K562 (cell line): ENCODE results near the gene LRMDA. TPM values are rescaled to one million over a fixed set of nuclear protein-coding genes. Genes with fewer than 3 reads are reported as not detected.

Source experiments
- ATAC-seq: fragments of 200-7000 bp; cut with Tn5 transposase; 3 replicates; pipeline ENCODE4 v1.9.1; 2020; ENCODE audit warnings: moderate library complexity
- BruUV-seq: library from RNA; stranded (reverse); fragments of 400-500 nt; replicated peaks from 2 replicates; lab custom pipeline; 2021; lab: Mats Ljungman, UMichigan
- CTCF ChIA-PET: fragments of 300-600 bp; formaldehyde crosslinking; extraction: SDS; loops from one replicate; lab custom pipeline; 2021; ENCODE audit warnings: low intra/inter-chr PET ratio; lab: Yijun Ruan, JAX
- POLR2A ChIA-PET: fragments of 300-600, 350-650 bp; sonication (Branson Sonifier 250); formaldehyde crosslinking; extraction: SDS; loops from one replicate; lab custom pipeline; 2021; ENCODE audit warnings: antibody characterized with exemption, inconsistent platforms; lab: Yijun Ruan, JAX
- DNase-seq, 4 experiments: peaks; one replicate each; pipeline versions ENCODE4 v3.0.0 to v3.0.0-alpha.2; 2011 to 2018; ENCODE audit warnings: low spot score in 3 of 4, mixed read lengths in 3 of 4; ENCODE audit errors: extremely low read depth in 1 of 4
- FAIRE-seq: peaks from 2 replicates; lab custom pipeline; 2011; peaks lifted over from hg19 to GRCh38; lab: Jason Lieb, UNC
- H2AFZ ChIP-seq: 2 replicates; pipeline ENCODE4 v1.6.0; 2011; ENCODE audit warnings: low read depth, low read length, control low read depth, inconsistent platforms
- H3K27ac ChIP-seq: fragments of 200-600 bp; 3 replicates; pipeline ENCODE4 v1.8.0; 2011; ENCODE audit warnings: low read depth, mild to moderate bottlenecking, control low read depth, inconsistent platforms, low read length, moderate library complexity, mixed read lengths; ENCODE audit errors: extremely low read depth
- H3K27me3 ChIP-seq, 2 experiments: fragments of 300-600 bp in 1 of 2; 2 replicates in 1 of 2; 3 replicates in 1 of 2; pipeline versions ENCODE4 v1.6.0 to v1.8.0; 2011; ENCODE audit warnings: inconsistent platforms in 2 of 2, low read length in 2 of 2, mild to moderate bottlenecking in 1 of 2, mixed read lengths in 1 of 2, moderate library complexity in 1 of 2; ENCODE audit not compliant: control insufficient read depth in 2 of 2, insufficient read depth in 2 of 2
- H3K36me3 ChIP-seq: fragments of 300-600 bp; 3 replicates; pipeline ENCODE4 v1.8.0; 2011; ENCODE audit warnings: mild to moderate bottlenecking, low read length, inconsistent platforms; ENCODE audit not compliant: control insufficient read depth, insufficient read depth
- H3K4me1 ChIP-seq, 2 experiments: fragments of 200-600 bp in 1 of 2; replicated peaks in 1 of 2; 2 replicates in 1 of 2; 3 replicates in 1 of 2; pipeline versions ENCODE4 v1.5.1 to v1.8.0; 2011; ENCODE audit warnings: inconsistent platforms in 2 of 2, low read length in 2 of 2, mild to moderate bottlenecking in 1 of 2, mixed read lengths in 1 of 2, moderate library complexity in 1 of 2; ENCODE audit not compliant: control insufficient read depth in 2 of 2, insufficient read depth in 2 of 2
- H3K4me2 ChIP-seq: 2 replicates; pipeline ENCODE4 v1.6.1; 2011; ENCODE audit warnings: low read length, control low read depth, inconsistent platforms, mixed read lengths; ENCODE audit not compliant: insufficient read depth
- H3K4me3 ChIP-seq: fragments of 200-600 bp; sonication (generic), shearing (Covaris generic); 2 replicates; pipeline ENCODE4 v1.5.1; 2016; ENCODE audit warnings: control low read depth, inconsistent platforms
- H3K79me2 ChIP-seq: fragments of 200-600 bp; 3 replicates; pipeline ENCODE4 v1.8.0; 2011; ENCODE audit warnings: low read length, inconsistent platforms; ENCODE audit not compliant: control insufficient read depth, insufficient read depth
- H3K9ac ChIP-seq, 2 experiments: 2 replicates each; pipeline versions ENCODE4 v1.6.0 to v1.6.1; 2011; ENCODE audit warnings: low read depth in 2 of 2, low read length in 2 of 2, control low read depth in 1 of 2, inconsistent platforms in 1 of 2, mild to moderate bottlenecking in 1 of 2, mixed read lengths in 1 of 2; ENCODE audit not compliant: insufficient read depth in 1 of 2
- H3K9me1 ChIP-seq: one replicate; pipeline ENCODE4 v1.6.0; 2011; ENCODE audit warnings: inconsistent platforms, mild to moderate bottlenecking, low read length, moderate library complexity; ENCODE audit not compliant: control insufficient read depth, insufficient read depth
- H3K9me3 ChIP-seq: replicated peaks from 2 replicates; pipeline ENCODE4 v1.5.1; 2011; ENCODE audit warnings: low read depth, low read length, inconsistent platforms; ENCODE audit not compliant: control insufficient read depth, insufficient read depth
- H4K20me1 ChIP-seq: replicated peaks from 2 replicates; pipeline ENCODE4 v1.6.1; 2011; ENCODE audit warnings: low read length, inconsistent platforms, mixed read lengths; ENCODE audit not compliant: control insufficient read depth, insufficient read depth
- DDX20 ChIP-seq: fragments of 450-650 bp; IDR thresholded peaks from 2 replicates; pipeline ENCODE4 v1.6.1; 2016; ENCODE audit warnings: missing genetic modification characterization, low read depth, mild to moderate bottlenecking, missing compliant biosample characterization, moderate library complexity
- DPF2 ChIP-seq: fragments of 450-650 bp; IDR thresholded peaks from 2 replicates; pipeline ENCODE4 v1.6.1; 2016
- HMG20A ChIP-seq: fragments of 450-650 bp; formaldehyde crosslinking; conservative IDR thresholded peaks from 2 replicates; pipeline ENCODE4 v1.4.0; 2020; ENCODE audit warnings: mild to moderate bottlenecking, mixed read lengths
- PTBP1 ChIP-seq: fragments of 200-400 bp; formaldehyde crosslinking; IDR thresholded peaks from 2 replicates; pipeline ENCODE4 v1.6.1; 2017; ENCODE audit warnings: low read depth, low read length
- SMAD4 ChIP-seq: fragments of 250-450 bp; sonication (Bioruptor Pico); conservative IDR thresholded peaks from 2 replicates; pipeline ENCODE4 v1.8.0; 2021; ENCODE audit warnings: inconsistent platforms, mild to moderate bottlenecking, moderate library complexity
- WGBS: fragments of 100-300 bp; shearing (Covaris generic); methylation state at CpG from one replicate; pipeline ENCODE4 v1.1.6; 2016; ENCODE audit warnings: low coverage, mixed read lengths; ENCODE audit not compliant: insufficient coverage; ENCODE audit errors: missing lambda C conversion rate; 5-methylcytosine and 5-hydroxymethylcytosine counted together
- in situ Hi-C: fragments of 300-500 bp; cut with MboI; formaldehyde crosslinking; loops from 4 replicates; pipeline ENCODE4 v1.15.0; 2018; ENCODE audit warnings: inconsistent platforms, mixed read lengths
- intact Hi-C: fragments of 100-400 bp; cut with micrococcal nuclease; formaldehyde crosslinking; loops from 2 replicates; pipeline ENCODE4 v1.14.2; 2022
- polyA plus RNA-seq, 8 experiments: library from polyadenylated mRNA; depleted of rRNA in 4 of 8; stranded (reverse) in 5 of 8; unstranded in 3 of 8; fragments of >200 nt; fragmentation: Nextera tagmentation in 2 of 8; fragmentation: Illumina TruSeq in 1 of 8; extraction: Ambion mirVana in 2 of 8; extraction: Trizol in 1 of 8; gene quantifications; 2 replicates each; pipeline versions ENCODE4 v1.2.1 to v1.2.3, GENCODE V29; 2011 to 2014; ENCODE audit warnings: inconsistent platforms in 1 of 8, missing spikeins in 1 of 8
- total RNA-seq, 7 experiments: library from RNA; depleted of rRNA in 6 of 7; stranded (reverse); fragments of >200 nt in 6 of 7; fragmentation: Illumina TruSeq in 2 of 7; extraction: Trizol in 2 of 7; gene quantifications; 2 replicates each; pipeline versions ENCODE4 v1.2.1 to v1.2.3, GENCODE V29; 2011 to 2021; ENCODE audit warnings: low replicate concordance in 1 of 7
- TF ChIP-seq, protein P1 (sequence below): IDR thresholded peaks from 2 replicates; pipeline ENCODE4 v1.6.1; 2014; ENCODE audit warnings: antibody characterized with exemption
- TF ChIP-seq, protein P2 (sequence below): fragments of 250-450 bp; sonication (Bioruptor Pico); IDR thresholded peaks from 2 replicates; pipeline ENCODE4 v1.5.0; 2021
- TF ChIP-seq, protein P3 (sequence below): sonication (generic); formaldehyde crosslinking; IDR thresholded peaks from 2 replicates; pipeline ENCODE4 v1.9.0; 2022; ENCODE audit warnings: mild to moderate bottlenecking, missing genetic modification reagents

Gene LRMDA
- total and polyA plus RNA-seq, 9 of the 15 experiments (the other 6 are each of a cell fraction or from before 2014, with no cell fraction given): 0.25 TPM; not detected in 8

DNA sequence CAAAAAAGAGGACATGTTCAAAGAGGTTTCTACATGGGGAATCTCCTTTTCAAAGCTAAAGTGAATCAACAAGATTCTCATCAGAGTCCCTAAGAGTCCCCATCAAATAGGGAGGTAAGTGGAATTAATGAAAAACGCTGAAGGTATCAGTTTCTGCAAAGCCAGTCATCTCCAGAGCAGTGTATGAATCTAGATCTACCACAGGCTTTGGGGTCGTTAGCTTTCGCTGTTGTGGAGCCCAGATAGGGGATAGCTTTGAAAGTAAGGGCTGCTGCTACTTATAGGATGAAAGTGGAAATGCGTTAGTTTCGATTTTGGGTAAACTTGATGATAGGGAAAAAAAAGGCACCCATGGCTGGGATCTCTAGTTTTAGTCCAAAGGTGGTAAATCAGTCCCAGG lies 748.4 kb downstream of the LRMDA start:
- H3K4me3 ChIP-seq: no peak overlapping the region
- WGBS: 0% methylated on average over 5 of the region's 5 CpGs
- no peak overlapping the region for H2AFZ ChIP-seq
- intact Hi-C loops: no loop called here
- no peak overlapping the region for H3K27ac ChIP-seq
- no peak overlapping the region for H3K9ac ChIP-seq
- no peaks in the 10 kb centered on the region for H3K9me3 ChIP-seq
- H3K4me1 ChIP-seq: no peaks in the 10 kb centered on the region
- no peak for ATAC-seq
- H3K36me3 ChIP-seq: no peaks in the 10 kb centered on the region
- TF ChIP-seq, protein P1, sequence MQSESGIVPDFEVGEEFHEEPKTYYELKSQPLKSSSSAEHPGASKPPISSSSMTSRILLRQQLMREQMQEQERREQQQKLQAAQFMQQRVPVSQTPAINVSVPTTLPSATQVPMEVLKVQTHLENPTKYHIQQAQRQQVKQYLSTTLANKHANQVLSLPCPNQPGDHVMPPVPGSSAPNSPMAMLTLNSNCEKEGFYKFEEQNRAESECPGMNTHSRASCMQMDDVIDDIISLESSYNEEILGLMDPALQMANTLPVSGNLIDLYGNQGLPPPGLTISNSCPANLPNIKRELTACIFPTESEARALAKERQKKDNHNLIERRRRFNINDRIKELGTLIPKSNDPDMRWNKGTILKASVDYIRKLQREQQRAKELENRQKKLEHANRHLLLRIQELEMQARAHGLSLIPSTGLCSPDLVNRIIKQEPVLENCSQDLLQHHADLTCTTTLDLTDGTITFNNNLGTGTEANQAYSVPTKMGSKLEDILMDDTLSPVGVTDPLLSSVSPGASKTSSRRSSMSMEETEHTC: no peak
- TF ChIP-seq, protein P2, sequence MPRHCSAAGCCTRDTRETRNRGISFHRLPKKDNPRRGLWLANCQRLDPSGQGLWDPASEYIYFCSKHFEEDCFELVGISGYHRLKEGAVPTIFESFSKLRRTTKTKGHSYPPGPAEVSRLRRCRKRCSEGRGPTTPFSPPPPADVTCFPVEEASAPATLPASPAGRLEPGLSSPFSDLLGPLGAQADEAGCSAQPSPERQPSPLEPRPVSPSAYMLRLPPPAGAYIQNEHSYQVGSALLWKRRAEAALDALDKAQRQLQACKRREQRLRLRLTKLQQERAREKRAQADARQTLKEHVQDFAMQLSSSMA (CRISPR knock-in tag): no peak
- TF ChIP-seq SMAD4 (CRISPR knock-in tag): no peak
- TF ChIP-seq PTBP1: no peak
- no peak for TF ChIP-seq DDX20 (tag)
- no peak for TF ChIP-seq DPF2
- TF ChIP-seq, protein P3, sequence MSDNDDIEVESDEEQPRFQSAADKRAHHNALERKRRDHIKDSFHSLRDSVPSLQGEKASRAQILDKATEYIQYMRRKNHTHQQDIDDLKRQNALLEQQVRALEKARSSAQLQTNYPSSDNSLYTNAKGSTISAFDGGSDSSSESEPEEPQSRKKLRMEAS (CRISPR knock-in tag): no peak
- TF ChIP-seq HMG20A (CRISPR knock-in tag): no peak
- CTCF ChIA-PET: no interaction called here
- BruUV-seq: no TSS peak
- H3K79me2 ChIP-seq: no peaks in the 10 kb centered on the region
- no peak overlapping the region for H3K4me2 ChIP-seq
- H3K9me1 ChIP-seq: no peaks in the 10 kb centered on the region
- no peaks in the 10 kb centered on the region for H4K20me1 ChIP-seq
- no peak for DNase-seq
- FAIRE-seq: no peak
- POLR2A ChIA-PET: interaction anchor here (0.7 kb wide), 1 partner anchor 210 kb away, joined by 3 read pairs; no protein-coding TSS in a partner anchor
- in situ Hi-C loops: no loop called here
- no peaks in the 10 kb centered on the region; a peak in 1 of 5 replicates for H3K27me3 ChIP-seq
